SH-SY5Y (cell line): ENCODE results near the gene LCN15.

Experiments
- GATA2 ChIP-seq: IDR thresholded peaks from 2 replicates; pipeline ENCODE4 v1.6.1; 2011; ENCODE audit warnings: mild to moderate bottlenecking, low read depth, low read length
- GATA3 ChIP-seq: IDR thresholded peaks from 2 replicates; pipeline ENCODE4 v1.6.1; 2011; ENCODE audit warnings: low read depth, mild to moderate bottlenecking, low read length, moderate library complexity

DNA sequence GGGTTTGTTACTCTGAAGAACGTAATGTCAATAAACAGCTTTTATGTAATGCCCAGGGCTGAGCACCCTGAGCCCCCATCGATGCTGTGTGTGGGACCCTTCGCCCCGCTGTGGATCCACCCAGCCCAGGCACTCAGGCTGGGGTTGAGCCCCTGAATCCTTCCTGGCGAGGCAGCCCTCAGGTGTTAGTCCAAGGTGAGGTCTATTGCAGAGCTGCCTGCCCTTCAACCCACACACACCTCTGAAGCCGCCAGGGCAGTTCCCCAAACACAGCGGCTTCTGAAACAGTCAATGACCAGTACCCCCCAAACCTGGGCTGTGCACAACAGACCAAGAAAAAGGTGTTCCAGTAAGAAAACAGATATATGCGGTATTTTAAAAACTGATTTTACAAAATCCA lies 40.3 kb downstream of the LCN15 start:
- TF ChIP-seq GATA2 (no peak), GATA3 (no peak)
